Colonic mucosa (tissue), 4 donors: ENCODE data around the gene RAI1. TPM values are rescaled to one million over a fixed set of nuclear protein-coding genes. Genes with fewer than 3 reads are reported as not detected.

Experiments
- DNase-seq: peaks from one replicate; pipeline ENCODE4 v3.0.0-alpha.2; 2020
- H3K27ac ChIP-seq: fragments of 200-600 bp; one replicate; pipeline ENCODE4 v1.8.0; 2021
- H3K27me3 ChIP-seq: fragments of 200-600 bp; one replicate; pipeline ENCODE4 v1.8.0; 2021
- H3K36me3 ChIP-seq: fragments of 200-600 bp; one replicate; pipeline ENCODE4 v1.8.0; 2021
- H3K4me1 ChIP-seq: fragments of 200-600 bp; one replicate; pipeline ENCODE4 v1.8.0; 2021; ENCODE audit warnings: mild to moderate bottlenecking
- H3K4me3 ChIP-seq: fragments of 200-600 bp; one replicate; pipeline ENCODE4 v1.8.0; 2021
- H3K9ac ChIP-seq, 2 donors: one replicate each; pipeline ENCODE4 v1.7.0; 2013; ENCODE audit warnings: control low read depth in 2 of 2, low read depth in 2 of 2, low read length in 2 of 2
- H3K9me3 ChIP-seq: fragments of 200-600 bp; one replicate; pipeline ENCODE4 v1.8.0; 2021
- intact Hi-C: fragments of 100-400 bp; cut with DNase I; formaldehyde crosslinking; loops from one replicate; pipeline ENCODE4 v1.14.1; 2022
- total RNA-seq, 2 donors: library from RNA; stranded (reverse); fragmentation: NEBNext Ultra II Directional in 1 of 2; extraction: Animal tissue kit (Norgen Biotek cat#: 25700) in 1 of 2; gene quantifications; one replicate each; pipeline ENCODE4 v1.2.1, GENCODE V29; 2021
- TF ChIP-seq, protein P1 (sequence below): fragments of 200-600 bp; IDR thresholded peaks from one replicate; pipeline ENCODE4 v1.8.0; 2022; ENCODE audit warnings: antibody characterized with exemption, mild to moderate bottlenecking
- donor health status: healthy.
- donor health status: DM: no; HTN: no; CAD: no.
- donor health status: DM: no; HTN: no; CAD: no.

The RAI1 gene
- total RNA-seq, 2 donors from 2014 or later = 21.8 to 24.5 TPM

DNA sequence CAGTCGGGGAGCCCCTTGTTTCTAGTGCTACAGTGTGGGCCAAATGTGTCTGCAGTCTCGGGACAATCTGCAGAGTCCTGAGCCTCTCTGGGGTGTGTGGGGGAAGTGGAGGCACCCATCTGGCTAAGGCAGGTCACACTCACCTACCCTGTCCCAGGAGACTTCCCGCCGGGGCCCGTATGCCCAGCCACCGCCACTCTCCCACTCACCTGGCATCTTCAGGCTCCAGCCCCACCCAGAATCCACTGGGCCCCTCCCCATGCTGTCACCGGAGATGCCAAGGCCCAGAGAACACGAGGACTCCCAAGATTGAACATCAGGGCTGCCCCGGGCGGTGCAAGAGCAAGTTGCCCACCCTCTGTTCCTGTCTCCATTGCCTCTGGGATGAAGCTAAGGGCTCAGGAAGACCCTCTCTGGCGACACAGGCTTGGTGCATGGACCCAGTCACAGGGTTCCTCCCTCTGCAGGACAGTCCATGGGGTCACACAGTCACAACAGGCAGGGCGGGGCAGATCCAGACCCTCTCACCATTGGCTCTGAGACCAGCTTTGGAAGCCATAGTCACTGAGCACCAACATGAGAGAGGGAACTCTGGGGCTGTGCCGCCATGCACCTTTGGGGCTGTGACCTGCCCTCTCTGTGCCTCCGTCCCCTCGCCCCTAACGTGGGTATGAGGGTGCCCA is 117.5 kb downstream of the RAI1 start:
- Histone ChIP-seq H3K27me3 (no peaks in the 10 kb centered on the region), H3K9ac (no peak overlapping the region), H3K27ac (no peak overlapping the region), H3K36me3 (no peaks in the 10 kb centered on the region), H3K4me1 (no peaks in the 10 kb centered on the region), H3K4me3 (no peak overlapping the region), H3K9me3 (no peaks in the 10 kb centered on the region)
- DNase-seq = no peak
- intact Hi-C loops = no loop called here
- TF ChIP-seq, protein P1, sequence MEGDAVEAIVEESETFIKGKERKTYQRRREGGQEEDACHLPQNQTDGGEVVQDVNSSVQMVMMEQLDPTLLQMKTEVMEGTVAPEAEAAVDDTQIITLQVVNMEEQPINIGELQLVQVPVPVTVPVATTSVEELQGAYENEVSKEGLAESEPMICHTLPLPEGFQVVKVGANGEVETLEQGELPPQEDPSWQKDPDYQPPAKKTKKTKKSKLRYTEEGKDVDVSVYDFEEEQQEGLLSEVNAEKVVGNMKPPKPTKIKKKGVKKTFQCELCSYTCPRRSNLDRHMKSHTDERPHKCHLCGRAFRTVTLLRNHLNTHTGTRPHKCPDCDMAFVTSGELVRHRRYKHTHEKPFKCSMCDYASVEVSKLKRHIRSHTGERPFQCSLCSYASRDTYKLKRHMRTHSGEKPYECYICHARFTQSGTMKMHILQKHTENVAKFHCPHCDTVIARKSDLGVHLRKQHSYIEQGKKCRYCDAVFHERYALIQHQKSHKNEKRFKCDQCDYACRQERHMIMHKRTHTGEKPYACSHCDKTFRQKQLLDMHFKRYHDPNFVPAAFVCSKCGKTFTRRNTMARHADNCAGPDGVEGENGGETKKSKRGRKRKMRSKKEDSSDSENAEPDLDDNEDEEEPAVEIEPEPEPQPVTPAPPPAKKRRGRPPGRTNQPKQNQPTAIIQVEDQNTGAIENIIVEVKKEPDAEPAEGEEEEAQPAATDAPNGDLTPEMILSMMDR = no peak

DNA sequence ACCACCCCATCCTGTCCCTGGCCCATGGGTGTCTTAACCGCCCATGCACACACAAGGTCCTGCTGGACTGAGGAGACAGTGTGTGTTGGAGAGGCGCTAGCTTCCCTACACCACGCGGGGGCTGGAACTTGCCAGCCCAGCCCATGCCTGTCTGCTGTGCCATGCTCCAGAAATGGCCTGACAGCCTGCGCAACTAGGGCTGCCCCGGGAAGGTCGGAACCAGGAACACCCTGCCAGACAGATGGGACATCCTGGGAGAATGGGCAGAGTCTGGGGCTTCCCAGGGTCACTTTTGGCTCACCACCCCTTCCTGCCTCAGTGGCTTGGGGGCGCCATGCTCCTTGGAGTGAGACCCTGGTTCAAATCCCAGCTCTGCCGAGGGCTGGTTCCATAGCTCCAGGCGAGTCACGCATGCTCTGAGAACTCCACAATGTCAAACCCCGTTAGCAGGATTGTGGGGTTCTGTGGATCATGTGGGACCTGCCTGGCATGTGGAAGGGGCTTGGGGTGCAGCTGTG is 119.3 kb downstream of the RAI1 start:
- no peaks in the 10 kb centered on the region for H3K27me3 ChIP-seq
- no peak for DNase-seq
- intact Hi-C loops = no loop called here

DNA sequence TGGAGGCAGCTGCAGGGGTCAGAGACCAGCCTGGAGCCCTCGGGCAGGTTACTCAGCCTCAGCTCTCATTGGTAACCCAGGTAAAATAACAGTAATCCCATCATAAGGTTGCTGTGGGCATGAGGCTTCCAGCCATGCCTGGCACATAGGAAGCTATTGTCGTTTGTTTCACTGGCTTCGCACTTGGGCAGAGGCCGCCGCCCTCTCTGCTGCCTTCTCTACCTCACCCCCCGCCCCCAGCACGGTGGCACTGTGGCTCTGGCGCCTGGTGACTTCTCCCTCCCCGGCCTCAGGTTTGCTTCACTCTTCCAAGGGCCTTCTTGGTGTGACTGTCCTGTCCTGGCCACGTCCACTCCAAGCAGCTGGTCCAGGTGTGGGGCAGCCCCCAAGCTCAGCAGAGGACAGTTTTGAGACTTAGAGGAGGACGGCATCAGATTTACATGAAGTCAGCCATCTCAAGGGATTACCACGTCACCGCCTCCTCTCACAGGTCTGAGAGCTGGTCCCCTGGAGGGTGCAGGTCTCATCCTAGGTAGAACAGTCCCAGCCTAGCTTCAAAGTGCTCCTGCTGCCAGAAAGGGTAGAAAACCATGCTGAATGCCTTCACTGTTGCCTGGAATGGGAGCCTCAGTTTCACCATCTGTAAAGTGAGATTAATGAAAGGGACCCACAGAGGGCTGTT is 120.7 kb downstream of the RAI1 start:
- H3K36me3 ChIP-seq = no peaks in the 10 kb centered on the region
- no peak overlapping the region for H3K27ac ChIP-seq
- TF ChIP-seq, protein P1 = no peak
- intact Hi-C loops = no loop called here
- no peaks in the 10 kb centered on the region for H3K9me3 ChIP-seq
- no peak overlapping the region for H3K9ac ChIP-seq
- no peaks in the 10 kb centered on the region for H3K4me1 ChIP-seq
- DNase-seq = no peak
- H3K27me3 ChIP-seq = no peaks in the 10 kb centered on the region
- no peak overlapping the region for H3K4me3 ChIP-seq

More for the DNA sequence above, 119.3 kb downstream of the RAI1 start:
- Histone ChIP-seq H3K4me1 (no peaks in the 10 kb centered on the region), H3K9me3 (no peaks in the 10 kb centered on the region), H3K4me3 (no peak overlapping the region), H3K27ac (no peak overlapping the region), H3K36me3 (no peaks in the 10 kb centered on the region), H3K9ac (no peak overlapping the region)
- TF ChIP-seq, protein P1 = no peak

DNA sequence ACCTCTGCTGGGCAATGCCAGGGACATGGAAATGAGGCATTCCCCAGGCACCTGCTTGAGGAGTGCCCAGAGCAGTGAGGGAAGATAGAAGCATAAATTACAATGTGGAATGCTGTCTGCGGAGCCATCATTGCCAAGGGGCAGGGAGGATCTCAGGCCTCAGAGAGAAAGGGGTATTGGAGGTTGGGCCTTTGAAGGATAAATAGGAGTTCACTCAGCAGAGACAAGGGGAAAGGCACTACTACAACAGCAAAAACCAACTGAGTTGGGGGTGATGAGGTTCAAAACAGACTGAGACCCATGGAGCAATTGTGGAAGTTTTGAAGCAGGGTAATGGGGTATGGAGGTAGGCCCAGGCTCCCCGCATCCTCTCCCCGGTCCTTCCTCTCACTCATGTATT is 122.7 kb downstream of the RAI1 start:
- no peak overlapping the region for H3K4me3 ChIP-seq
- TF ChIP-seq, protein P1 = no peak
- no peaks in the 10 kb centered on the region for H3K4me1 ChIP-seq
- no peaks in the 10 kb centered on the region for H3K9me3 ChIP-seq
- peak overlapping the region in 1 of 2 donors; percentile 9 for H3K9ac ChIP-seq
- no peaks in the 10 kb centered on the region for H3K36me3 ChIP-seq
- H3K27ac ChIP-seq = no peak overlapping the region
- H3K27me3 ChIP-seq = no peaks in the 10 kb centered on the region
- no peak for DNase-seq
- intact Hi-C loops = no loop called here

DNA sequence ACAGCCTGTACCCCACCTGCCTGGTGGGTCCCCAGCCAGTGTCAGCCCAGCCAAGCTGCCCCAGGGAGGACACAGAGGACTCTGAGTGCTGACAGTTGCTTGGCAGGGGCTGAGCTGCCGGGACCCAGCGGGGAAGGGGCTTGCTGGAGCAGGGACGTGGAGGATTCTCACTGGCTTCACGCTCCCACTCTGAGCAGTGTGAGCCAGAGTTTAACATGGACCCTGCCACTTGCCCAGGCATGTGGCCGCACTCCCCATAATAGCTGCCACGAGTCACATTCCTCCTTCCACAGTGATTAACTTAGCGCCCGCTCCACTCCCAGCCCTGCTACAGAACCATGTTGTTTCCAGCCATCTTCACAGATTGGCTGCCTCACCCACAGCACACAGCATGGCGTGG is 124.3 kb downstream of the RAI1 start:
- Histone ChIP-seq H3K27ac (no peak overlapping the region), H3K4me3 (no peak overlapping the region), H3K9me3 (no peaks in the 10 kb centered on the region), H3K27me3 (no peaks in the 10 kb centered on the region), H3K4me1 (no peaks in the 10 kb centered on the region), H3K36me3 (no peaks in the 10 kb centered on the region), H3K9ac (no peak overlapping the region)
- no peak for DNase-seq
- TF ChIP-seq, protein P1 = no peak
- intact Hi-C loops = no loop called here
